ENCODE results near the gene FAM89B.

GRCh38 chr11:65619281-65619928 lies 47.1 kb downstream of the FAM89B start:
- no peak for TF ChIP-seq CTCF (IDR thresholded peaks at IDR 0.05)
- no peak for TF ChIP-seq POLR2A (IDR thresholded peaks at IDR 0.05)
